GDM1 (cell line): ENCODE data around the gene DISC1.

Experiments used
- DNase-seq: peaks from one replicate; lab custom pipeline; 2025; lab: John Stamatoyannopoulos, UW

DISC1 gene

DNA sequence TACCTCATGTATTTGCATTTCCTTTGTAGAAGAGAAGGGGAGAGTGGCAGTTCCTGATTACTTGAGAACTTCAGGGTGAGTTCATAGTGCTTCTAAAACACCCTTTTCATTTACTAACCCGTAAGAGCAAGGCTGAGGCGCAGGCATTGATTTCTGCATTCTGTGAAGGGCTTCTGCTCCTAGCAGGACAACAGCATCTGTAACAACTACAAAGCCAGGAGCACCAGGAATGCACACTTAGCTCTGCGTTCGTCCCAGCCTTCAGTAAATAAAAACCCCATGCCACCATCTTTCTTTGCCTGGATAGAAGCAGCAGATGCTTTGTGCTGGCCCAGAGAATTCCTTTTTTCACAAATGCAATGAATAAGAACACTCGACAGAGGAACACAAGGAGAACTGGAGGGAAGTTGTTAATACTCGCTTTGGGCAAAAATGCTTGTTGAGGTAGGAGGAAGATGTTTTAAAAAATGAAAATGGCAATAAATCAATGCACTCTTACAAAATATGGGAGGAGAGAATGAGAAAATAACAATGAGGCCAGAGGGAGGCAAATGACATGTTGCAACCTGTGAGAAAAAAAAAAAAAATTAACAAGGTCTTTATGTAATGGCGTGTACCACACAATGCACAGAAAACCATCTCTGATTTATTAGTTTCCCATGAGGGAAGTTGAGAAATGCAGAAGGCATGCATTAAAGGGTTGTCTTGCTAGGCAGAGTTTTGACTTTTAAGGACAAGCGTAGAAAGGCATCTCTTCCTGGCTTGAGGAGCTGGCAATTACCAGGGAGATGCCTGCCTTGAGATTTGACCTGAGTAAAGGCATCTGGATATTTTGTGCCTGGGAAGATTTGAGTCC lies 418.8 kb downstream of the DISC1 start:
- no peak for DNase-seq

DNA sequence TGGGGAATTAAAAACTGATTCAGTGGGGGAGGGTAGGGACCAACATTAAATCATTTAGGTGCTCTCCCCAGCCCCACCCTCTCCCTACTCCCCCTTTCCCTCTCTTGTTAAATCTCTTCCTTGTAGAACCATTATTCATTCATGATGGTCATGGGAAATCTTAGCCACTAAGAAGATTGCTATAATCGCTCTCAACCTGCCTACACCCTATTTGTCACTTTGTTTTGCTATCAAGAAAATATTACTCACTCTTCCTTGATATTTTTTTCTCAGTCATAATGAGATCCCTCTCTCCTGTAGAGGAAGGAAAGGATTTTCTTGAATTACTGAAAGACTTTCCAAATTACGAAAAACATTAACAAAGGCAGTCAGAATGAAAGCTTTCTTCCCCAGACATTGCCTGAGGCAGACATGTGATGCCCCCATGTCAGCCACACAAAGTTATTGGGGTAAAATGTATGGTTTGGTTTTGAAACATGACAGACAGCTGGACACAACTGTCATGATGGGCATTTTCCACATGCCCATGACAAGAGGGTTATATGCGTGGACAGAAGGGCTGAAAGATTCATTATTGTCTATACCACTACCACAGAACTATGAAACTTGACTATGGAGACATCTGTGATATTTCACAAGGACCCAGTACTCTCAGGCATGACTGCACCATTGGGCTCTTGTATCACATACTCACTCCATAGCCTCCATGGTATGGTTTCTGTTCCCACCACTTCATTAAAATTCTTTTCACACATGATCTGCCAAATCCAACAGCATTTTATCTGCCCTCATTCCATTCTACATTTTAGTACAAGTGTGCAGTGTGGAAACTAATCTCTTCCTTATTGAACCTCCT lies 420.1 kb downstream of the DISC1 start:
- DNase-seq = no peak

GRCh38 chr1:232047473-232047872 lies 420.9 kb downstream of the DISC1 start:
- no peak for DNase-seq

GRCh38 chr1:232048481-232048880 lies 421.9 kb downstream of the DISC1 start:
- DNase-seq = no peak

- DNase-seq = no peak
Observed at GRCh38 chr1:232049335-232049734, 422.7 kb downstream of the DISC1 start.

DNA sequence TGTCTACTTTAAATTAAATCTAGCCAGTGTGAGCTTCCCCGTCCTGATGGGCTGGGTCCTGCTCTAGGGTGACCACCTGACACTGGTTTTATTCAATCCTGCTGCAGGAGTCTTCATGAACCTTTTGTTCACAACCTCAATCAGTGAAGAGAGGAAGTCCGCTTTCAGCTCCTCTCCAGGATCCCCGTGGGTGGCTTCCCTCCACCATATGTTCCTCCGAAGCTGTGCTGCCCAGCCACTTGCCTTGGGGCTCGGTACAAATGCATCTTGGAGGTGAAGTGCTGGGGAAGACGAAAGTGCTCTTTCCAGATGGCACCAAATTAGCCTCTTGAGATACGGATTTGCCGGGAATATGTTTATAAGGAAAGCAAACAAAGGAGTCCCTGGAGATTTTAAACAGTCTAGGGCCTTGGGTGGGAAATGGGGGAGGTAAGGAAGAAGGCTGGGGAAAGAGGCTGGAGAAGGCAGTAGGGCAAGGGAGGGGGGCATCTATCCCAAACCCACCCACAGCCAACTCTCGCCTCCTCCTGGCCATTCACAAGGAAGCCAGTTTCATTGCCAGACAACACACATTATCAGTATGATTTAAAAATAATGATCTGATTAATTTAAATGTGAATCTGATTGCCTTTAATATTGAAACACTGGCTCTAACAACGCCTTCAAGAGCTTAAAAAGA lies 430.8 kb downstream of the DISC1 start:
- DNase-seq = no peak

- no peak for DNase-seq
Observed at GRCh38 chr1:232057896-232058274, 431.3 kb downstream of the DISC1 start.

- DNase-seq = no peak
Observed at GRCh38 chr1:232059726-232060374, 433.3 kb downstream of the DISC1 start.

DNA sequence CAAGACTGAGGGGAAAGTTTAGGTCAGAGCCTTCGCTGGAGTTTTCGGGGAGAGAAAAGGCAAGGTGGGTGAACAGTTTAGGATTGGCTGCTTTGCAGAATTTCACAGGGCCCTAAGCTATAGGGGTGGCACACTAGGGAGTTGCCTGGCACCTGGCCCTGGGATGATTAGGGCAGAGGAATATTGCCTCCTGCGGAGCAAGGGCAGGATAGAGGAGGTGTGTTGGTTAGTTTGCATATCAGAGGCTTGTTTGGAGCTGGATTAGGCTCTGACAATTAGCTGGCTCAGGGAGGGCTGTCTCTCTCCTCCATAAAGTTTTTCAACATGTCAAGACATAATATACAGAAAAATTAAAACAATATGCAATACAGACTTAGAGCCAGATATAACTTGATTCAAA lies 436.4 kb downstream of the DISC1 start:
- no peak for DNase-seq

DNA sequence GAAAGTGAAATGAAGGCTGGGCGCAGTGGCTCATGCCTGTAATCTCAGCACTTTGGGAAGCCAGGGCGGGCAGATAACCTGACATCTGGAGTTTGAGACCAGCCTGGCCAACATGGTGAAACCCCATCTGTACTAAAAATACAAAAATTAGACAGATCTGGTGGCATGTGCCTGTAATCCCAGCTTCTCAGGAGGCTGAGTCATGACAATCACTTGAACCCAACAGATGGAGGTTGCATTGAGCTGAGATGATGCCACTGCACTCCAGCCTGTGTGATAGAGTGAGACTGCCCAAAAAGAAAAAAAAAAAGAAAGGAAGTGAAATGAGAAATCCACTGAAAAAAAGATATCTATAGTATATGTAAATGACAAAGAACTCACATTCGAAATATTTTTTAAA lies 439.9 kb downstream of the DISC1 start:
- DNase-seq = no peak

DNA sequence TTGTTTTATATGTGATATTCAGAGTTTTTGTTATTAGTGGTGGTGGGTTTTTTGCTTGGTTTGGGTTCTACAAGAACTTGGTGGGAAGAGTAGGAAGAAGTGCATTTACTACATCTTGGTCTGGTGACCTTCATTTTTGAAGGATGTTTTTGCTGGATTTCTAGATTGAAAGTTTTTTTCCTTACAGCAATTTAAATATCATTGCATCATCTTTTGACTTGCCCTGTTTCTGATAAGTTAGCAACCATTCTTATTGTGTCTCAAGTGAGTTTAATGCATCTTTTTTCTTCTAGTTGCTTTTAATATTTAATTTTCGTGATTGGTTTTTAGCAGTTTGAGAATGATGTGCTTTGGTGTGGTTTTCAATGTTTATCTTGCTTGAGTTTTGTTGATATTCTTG lies 447.7 kb downstream of the DISC1 start:
- no peak for DNase-seq

- no peak for DNase-seq
Observed at GRCh38 chr1:232077809-232078208, 451.2 kb downstream of the DISC1 start.

DNA sequence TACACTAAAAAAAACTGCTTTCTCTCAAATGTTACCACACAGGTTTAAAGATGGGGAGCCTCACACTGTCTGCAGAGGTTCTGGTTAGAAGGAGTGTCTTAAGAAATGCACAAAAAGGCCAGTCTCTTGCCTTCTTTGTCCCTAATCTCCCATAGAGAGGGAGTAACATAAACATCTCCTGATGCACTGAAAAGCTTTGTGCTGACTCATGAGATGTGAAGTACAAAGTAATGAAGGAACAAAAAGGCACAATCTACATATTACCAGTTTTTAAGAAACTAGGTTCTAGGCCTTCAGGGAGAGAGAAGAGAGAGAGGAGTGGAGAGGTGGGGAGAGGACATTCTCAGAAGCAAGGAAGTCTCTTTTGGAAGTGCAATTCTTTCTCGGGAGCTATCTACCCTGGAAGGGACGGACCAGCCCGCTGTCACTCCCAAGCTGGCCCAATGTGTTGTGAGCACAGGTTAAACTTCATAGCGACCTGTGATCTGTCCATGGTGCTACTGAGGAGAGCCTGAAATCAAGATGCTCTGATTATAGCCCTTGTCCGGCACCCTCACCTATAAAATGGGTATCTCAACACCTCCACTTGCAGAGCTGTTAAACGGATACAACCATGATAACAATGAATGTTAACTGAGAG lies 458.1 kb downstream of the DISC1 start:
- DNase-seq = no peak

- DNase-seq = no peak
Observed at GRCh38 chr1:232090816-232091215, 464.2 kb downstream of the DISC1 start.
